HCT116 (cell line): ENCODE data around the gene PCAT6. TPM values are rescaled to one million over a fixed set of nuclear protein-coding genes. Genes with fewer than 3 reads are reported as not detected.
"Not testable (repeated sequence)": the region's sequence is repeated elsewhere in the genome, so short reads cannot be mapped to it uniquely, and the experiment has no call there.

ENCODE experiments used
- ATAC-seq: fragments of 200-7000 bp; cut with Tn5 transposase; 2 replicates; pipeline ENCODE4 v1.9.1; 2020; ENCODE audit warnings: mild to moderate bottlenecking, moderate library complexity
- BruUV-seq: library from RNA; stranded (reverse); fragments of 400-500 nt; replicated peaks from 2 replicates; lab custom pipeline; 2021; lab: Mats Ljungman, UMichigan
- CTCF ChIA-PET: fragments of 300-600 bp; sonication (Branson Sonifier 250); formaldehyde crosslinking; loops from one replicate; lab custom pipeline; 2021; ENCODE audit warnings: antibody characterized with exemption; lab: Charles Lee
- POLR2A ChIA-PET: fragments of 300-600, 350-600 bp; sonication (Branson Sonifier 250); formaldehyde crosslinking; loops from one replicate; lab custom pipeline; 2021; ENCODE audit warnings: antibody characterized with exemption; lab: Charles Lee
- RAD21 ChIA-PET, 2 experiments: fragments of 300-600 bp; sonication (Branson Sonifier 250); formaldehyde crosslinking; loops; one replicate each; lab custom pipeline; 2023; ENCODE audit warnings: low total read pairs in 2 of 2; ENCODE audit not compliant: uncharacterized antibody in 2 of 2, unreplicated experiment in 2 of 2, low non-redundant PET in 1 of 2; lab: Charles Lee
- DNase-seq: peaks from one replicate; pipeline ENCODE4 v3.0.0-alpha.2; 2010; ENCODE audit warnings: low read depth, low spot score
- H2AFZ ChIP-seq: fragments of 200-600 bp; shearing (Covaris generic), sonication (generic); 2 replicates; pipeline ENCODE4 v1.6.1; 2017; ENCODE audit warnings: low read depth, mixed run types, mixed read lengths, antibody characterized with exemption, low read length; ENCODE audit not compliant: poor library complexity, severe bottlenecking
- H3K27ac ChIP-seq: 2 replicates; pipeline ENCODE4 v1.5.1; 2012; ENCODE audit warnings: low read depth, low read length
- H3K27me3 ChIP-seq: fragments of 200-600 bp; sonication (generic); 2 replicates; pipeline ENCODE4 v1.6.1; 2016; ENCODE audit warnings: mixed run types, low read length, mixed read lengths; ENCODE audit not compliant: insufficient read depth
- H3K36me3 ChIP-seq, 2 experiments: fragments of 200-500 bp in 1 of 2; fragments of 200-600 bp in 1 of 2; sonication (Bioruptor generic) in 1 of 2; sonication (generic) in 1 of 2; 2 replicates each; pipeline versions ENCODE4 v1.5.1 to v1.6.1; 2014 to 2016; ENCODE audit warnings: low read length in 2 of 2, inconsistent platforms in 1 of 2, mixed read lengths in 1 of 2, mixed run types in 1 of 2; ENCODE audit not compliant: insufficient read depth in 2 of 2, control insufficient read depth in 1 of 2
- H3K4me1 ChIP-seq, 2 experiments: fragments of 200-600 bp in 1 of 2; sonication (generic) in 1 of 2; 2 replicates each; pipeline versions ENCODE4 v1.5.1 to v1.6.1; 2012 to 2017; ENCODE audit warnings: low read length in 2 of 2, inconsistent platforms in 1 of 2, mild to moderate bottlenecking in 1 of 2, mixed read lengths in 1 of 2, mixed run types in 1 of 2, moderate library complexity in 1 of 2; ENCODE audit not compliant: insufficient read depth in 2 of 2, control insufficient read depth in 1 of 2
- H3K4me2 ChIP-seq: fragments of 200-600 bp; sonication (generic); 2 replicates; pipeline ENCODE4 v1.6.1; 2017; ENCODE audit warnings: mixed run types, low read length, mixed read lengths
- H3K4me3 ChIP-seq, 2 experiments: fragments of 200-600 bp in 1 of 2; sonication (generic) in 1 of 2; replicated peaks in 1 of 2; 2 replicates each; pipeline ENCODE4 v1.5.1; 2011 to 2016; ENCODE audit warnings: low read length in 2 of 2, control low read depth in 1 of 2, low read depth in 1 of 2, mild to moderate bottlenecking in 1 of 2, mixed read lengths in 1 of 2, mixed run types in 1 of 2
- H3K79me2 ChIP-seq: fragments of 200-600 bp; sonication (generic); 2 replicates; pipeline ENCODE4 v1.6.1; 2017; ENCODE audit warnings: mild to moderate bottlenecking, mixed run types, low read length, moderate library complexity, mixed read lengths; ENCODE audit not compliant: insufficient read depth
- H3K9ac ChIP-seq: fragments of 200-600 bp; sonication (generic); 2 replicates; pipeline ENCODE4 v1.6.1; 2016; ENCODE audit warnings: low read length, mixed read lengths
- H3K9me2 ChIP-seq: fragments of 200-600 bp; sonication (generic), shearing (Covaris generic); 2 replicates; pipeline ENCODE4 v1.6.1; 2017; ENCODE audit warnings: mixed run types, mild to moderate bottlenecking, moderate library complexity; ENCODE audit not compliant: insufficient read depth
- H3K9me3 ChIP-seq, 2 experiments: fragments of 200-500 bp in 1 of 2; fragments of 200-600 bp in 1 of 2; sonication (Bioruptor generic) in 1 of 2; sonication (generic) in 1 of 2; 2 replicates each; pipeline ENCODE4 v1.6.1; 2014 to 2017; ENCODE audit warnings: low read length in 2 of 2, mixed read lengths in 2 of 2, inconsistent platforms in 1 of 2, low read depth in 1 of 2, mild to moderate bottlenecking in 1 of 2, mixed run types in 1 of 2, moderate library complexity in 1 of 2; ENCODE audit not compliant: control insufficient read depth in 1 of 2, insufficient read depth in 1 of 2
- H4K20me1 ChIP-seq: fragments of 200-600 bp; sonication (generic), shearing (Covaris generic); 2 replicates; pipeline ENCODE4 v1.6.1; 2017; ENCODE audit warnings: mixed run types, mild to moderate bottlenecking, moderate library complexity; ENCODE audit not compliant: insufficient read depth
- ATF3 ChIP-seq: IDR thresholded peaks from 2 replicates; pipeline ENCODE4 v1.6.1; 2012
- CBX3 ChIP-seq: IDR thresholded peaks from 2 replicates; pipeline ENCODE4 v1.6.1; 2012; ENCODE audit warnings: low read depth
- CEBPB ChIP-seq: IDR thresholded peaks from 2 replicates; pipeline ENCODE4 v1.6.1; 2012; ENCODE audit warnings: low read depth
- CTCF ChIP-seq, 3 experiments: fragments of 200-600 bp in 1 of 3; sonication (generic) in 1 of 3; IDR thresholded peaks in 2 of 3; conservative IDR thresholded peaks in 1 of 3; 2 replicates each; pipeline ENCODE4 v1.5.1; 2012 to 2017; ENCODE audit warnings: low read depth in 2 of 3, low read length in 2 of 3, antibody characterized with exemption in 1 of 3, borderline replicate concordance in 1 of 3, control low read depth in 1 of 3, mild to moderate bottlenecking in 1 of 3, mixed read lengths in 1 of 3, mixed run types in 1 of 3, moderate library complexity in 1 of 3; ENCODE audit not compliant: insufficient read depth in 1 of 3
- ELF1 ChIP-seq: IDR thresholded peaks from 2 replicates; pipeline ENCODE4 v1.6.1; 2012; ENCODE audit warnings: low read depth, borderline replicate concordance
- EZH2 ChIP-seq: fragments of 200-600 bp; sonication (generic); IDR thresholded peaks from 2 replicates; pipeline ENCODE4 v1.6.1; 2017; ENCODE audit warnings: antibody characterized with exemption, mixed run types
- EZH2phosphoT487 ChIP-seq: fragments of 200-600 bp; IDR thresholded peaks from 2 replicates; pipeline ENCODE4 v1.6.1; 2018; ENCODE audit warnings: antibody characterized with exemption, borderline replicate concordance
- POLR2A ChIP-seq: IDR thresholded peaks from 2 replicates; pipeline ENCODE4 v1.7.0; 2011; ENCODE audit warnings: borderline replicate concordance; ENCODE audit not compliant: insufficient read depth, insufficient read length; ENCODE audit errors: extremely low read depth
- POLR2AphosphoS5 ChIP-seq: IDR thresholded peaks from 2 replicates; pipeline ENCODE4 v1.6.1; 2011; ENCODE audit warnings: mild to moderate bottlenecking, low read depth, low read length, moderate library complexity
- SIN3A ChIP-seq: IDR thresholded peaks from 2 replicates; pipeline ENCODE4 v1.6.1; 2012; ENCODE audit warnings: low read depth
- SP1 ChIP-seq: IDR thresholded peaks from 2 replicates; pipeline ENCODE4 v1.6.1; 2012; ENCODE audit warnings: low read depth
- TCF7L2 ChIP-seq: IDR thresholded peaks from 2 replicates; pipeline ENCODE4 v1.7.0; 2011; ENCODE audit warnings: borderline replicate concordance, inconsistent platforms; ENCODE audit not compliant: insufficient read depth, insufficient read length; ENCODE audit errors: extremely low read depth
- YY1 ChIP-seq: IDR thresholded peaks from 2 replicates; pipeline ENCODE4 v1.6.1; 2011; ENCODE audit warnings: low read length, low read depth, moderate library complexity, mild to moderate bottlenecking; ENCODE audit not compliant: insufficient replicate concordance; ENCODE audit errors: extremely low read depth
- ZFX ChIP-seq: fragments of 450-650 bp; IDR thresholded peaks from 2 replicates; pipeline ENCODE4 v1.6.1; 2017
- ZNF274 ChIP-seq: fragments of 200-500 bp; sonication (Bioruptor generic); IDR thresholded peaks from 2 replicates; pipeline ENCODE4 v1.6.1; 2014; ENCODE audit warnings: mild to moderate bottlenecking, low read depth, low read length, inconsistent platforms
- intact Hi-C: fragments of 100-400 bp; cut with micrococcal nuclease; formaldehyde crosslinking; loops from 2 replicates; pipeline ENCODE4 v1.10.0; 2022
- total RNA-seq: library from RNA; stranded (reverse); gene quantifications from one replicate; pipeline ENCODE4 v1.2.1, GENCODE V29; 2021; ENCODE audit not compliant: unreplicated experiment

The PCAT6 gene
- total RNA-seq, 1 experiment from 2014 or later, result 1.9 TPM

GRCh38 chr1:202821467-202821866, 10.7 kb downstream of the PCAT6 start:
- H3K27ac ChIP-seq, result no peak overlapping the region
- H3K4me2 ChIP-seq, result peak overlapping the region; percentile 2; the same call in 1 of the 2 replicates
- ChIA-PET POLR2A (no interaction called here), CTCF (no interaction called here), RAD21 (no interaction called here)
- H3K9me3 ChIP-seq, result no peaks in the 10 kb centered on the region
- H3K4me3 ChIP-seq, result no peak overlapping the region
- H3K36me3 ChIP-seq, result no peaks in the 10 kb centered on the region
- TF ChIP-seq ZNF274 (no peak), SP1 (no peak), ATF3 (no peak), SIN3A (no peak), POLR2A (no peak), POLR2AphosphoS5 (no peak), CTCF (IDR thresholded peaks at IDR 0.05 in 2 of 3, conservative IDR thresholded peaks at IDR 0.05 in 1 of 3; ENCODE audit: borderline replicate concordance in 1 of 3, insufficient read depth in 1 of 3, low read depth in 2 of 3, low read length in 2 of 3) (no peak), CEBPB (no peak), EZH2phosphoT487 (no peak)
- peak overlapping the region; percentile 48 for H2AFZ ChIP-seq
- no peaks in the 10 kb centered on the region; the same call in 1 of the 2 replicates for H3K27me3 ChIP-seq
- no TSS peak for BruUV-seq
- H3K79me2 ChIP-seq, result no peaks in the 10 kb centered on the region
- H3K9me2 ChIP-seq, result no peaks in the 10 kb centered on the region
- intact Hi-C loops, result no loop called here
- peaks cover 0 to 7% of the 10 kb centered on the region in 2 experiments; a peak in 1 of 4 replicates for H3K4me1 ChIP-seq
- H3K9ac ChIP-seq, result no peak overlapping the region
- no peak for DNase-seq
- no peak for ATAC-seq
- no peaks in the 10 kb centered on the region for H4K20me1 ChIP-seq

- CTCF ChIA-PET, result no interaction called here
- DNase-seq (no peak), ATAC-seq (no peak)
- Histone ChIP-seq H3K4me1 (peaks cover 0 to 7% of the 10 kb centered on the region in 2 experiments; a peak in 1 of 4 replicates), H3K9me2 (no peaks in the 10 kb centered on the region), H3K4me2 (no peak overlapping the region), H3K9me3 (no peaks in the 10 kb centered on the region), H3K27ac (no peak overlapping the region), H2AFZ (no peak overlapping the region), H3K36me3 (no peaks in the 10 kb centered on the region), H3K4me3 (no peak overlapping the region), H3K79me2 (no peaks in the 10 kb centered on the region), H3K27me3 (no peaks in the 10 kb centered on the region; the same call in 1 of the 2 replicates), H3K9ac (no peak overlapping the region), H4K20me1 (no peaks in the 10 kb centered on the region)
- intact Hi-C loops, result no loop called here
- no TSS peak for BruUV-seq
- TF ChIP-seq POLR2A, result no peak
- TF ChIP-seq TCF7L2, result no peak
- TF ChIP-seq ZNF274, result no peak
- no peak for TF ChIP-seq CBX3
- TF ChIP-seq ELF1, result no peak
- TF ChIP-seq ZFX, result no peak
- no peak for TF ChIP-seq YY1
- TF ChIP-seq EZH2, result no peak
- RAD21 ChIA-PET, result no interaction called here
- POLR2A ChIA-PET, result no interaction called here
Measured at GRCh38 chr1:202825748-202826147, 15.0 kb downstream of the PCAT6 start.

- intact Hi-C loops, BruUV-seq, H3K4me1 ChIP-seq, H3K9me2 ChIP-seq, H3K79me2 ChIP-seq, H4K20me1 ChIP-seq, H3K36me3 ChIP-seq, ATAC-seq, H3K27ac ChIP-seq, CTCF ChIA-PET, H3K4me3 ChIP-seq, H3K27me3 ChIP-seq, DNase-seq, POLR2A ChIA-PET, H3K9ac ChIP-seq, H3K9me3 ChIP-seq, H2AFZ ChIP-seq, H3K4me2 ChIP-seq: not testable (repeated sequence)
- RAD21 ChIA-PET, result interaction anchor here in 1 of 2 experiments (0.7 kb wide), 1 partner anchor 20 kb away, joined by 3 read pairs; no protein-coding TSS in a partner anchor
Measured at GRCh38 chr1:202829223-202829622, 18.5 kb downstream of the PCAT6 start.
